A673 (cell line): ENCODE measurements around the gene WDR37. TPM values are rescaled to one million over a fixed set of nuclear protein-coding genes. Genes with fewer than 3 reads are reported as not detected.

ENCODE experiments used
- Bru-seq: library from RNA; stranded (reverse); fragments of 400-500 nt; gene quantifications from one replicate; lab custom pipeline; 2021; lab: Mats Ljungman, UMichigan
- BruChase-seq, 2 experiments: library from RNA; stranded (reverse); fragments of 400-500 nt; gene quantifications; one replicate each; lab custom pipeline; 2021; lab: Mats Ljungman, UMichigan
- BruUV-seq: library from RNA; stranded (reverse); fragments of 400-500 nt; replicated peaks from 2 replicates; lab custom pipeline; 2021; lab: Mats Ljungman, UMichigan
- CTCF ChIA-PET: fragments of 300-600 bp; sonication (Branson Sonifier 250); formaldehyde crosslinking; loops from one replicate; lab custom pipeline; 2022; ENCODE audit warnings: antibody characterized with exemption; lab: Charles Lee
- POLR2A ChIA-PET: fragments of 300-600 bp; sonication (Branson Sonifier 250); formaldehyde crosslinking; loops from one replicate; lab custom pipeline; 2022; ENCODE audit warnings: antibody characterized with exemption; ENCODE audit not compliant: low non-redundant PET; lab: Charles Lee
- DNase-seq: peaks from one replicate; pipeline ENCODE4 v3.0.0-alpha.2; 2015; ENCODE audit warnings: low spot score
- H3K27ac ChIP-seq: fragments of 200-600 bp; sonication (generic); 2 replicates; pipeline ENCODE4 v1.5.1; 2016; ENCODE audit warnings: mixed run types, low read depth, mild to moderate bottlenecking, mixed read lengths, antibody characterized with exemption, low read length; ENCODE audit not compliant: poor library complexity, severe bottlenecking
- H3K27me3 ChIP-seq: fragments of 200-600 bp; sonication (generic); replicated peaks from 2 replicates; pipeline ENCODE4 v1.6.1; 2017; ENCODE audit warnings: mixed run types, low read depth, mild to moderate bottlenecking, mixed read lengths, antibody characterized with exemption, low read length; ENCODE audit not compliant: insufficient read depth, poor library complexity
- H3K36me3 ChIP-seq: fragments of 200-600 bp; sonication (generic); 2 replicates; pipeline ENCODE4 v1.6.1; 2016; ENCODE audit warnings: mixed run types, mild to moderate bottlenecking, mixed read lengths, antibody characterized with exemption, low read length; ENCODE audit not compliant: insufficient read depth, poor library complexity, severe bottlenecking
- H3K4me1 ChIP-seq: fragments of 200-600 bp; sonication (generic); 2 replicates; pipeline ENCODE4 v1.6.1; 2017; ENCODE audit warnings: mixed run types, mild to moderate bottlenecking, mixed read lengths, antibody characterized with exemption, low read length; ENCODE audit not compliant: insufficient read depth, poor library complexity, severe bottlenecking
- H3K4me3 ChIP-seq: fragments of 200-600 bp; sonication (generic); 2 replicates; pipeline ENCODE4 v1.5.1; 2016; ENCODE audit warnings: low read depth, mixed run types, mild to moderate bottlenecking, mixed read lengths, low read length; ENCODE audit not compliant: poor library complexity, severe bottlenecking
- H3K9me3 ChIP-seq: fragments of 200-600 bp; sonication (generic); 2 replicates; pipeline ENCODE4 v1.6.1; 2016; ENCODE audit warnings: mixed run types, low read depth, mild to moderate bottlenecking, mixed read lengths, antibody characterized with exemption, low read length; ENCODE audit not compliant: poor library complexity, severe bottlenecking
- EZH2 ChIP-seq: fragments of 200-600 bp; sonication (generic); IDR thresholded peaks from 2 replicates; pipeline ENCODE4 v1.6.1; 2017; ENCODE audit warnings: borderline replicate concordance, low read depth, mild to moderate bottlenecking, mixed read lengths, antibody characterized with exemption, low read length; ENCODE audit not compliant: poor library complexity, severe bottlenecking
- intact Hi-C: fragments of 100-400 bp; cut with micrococcal nuclease; formaldehyde crosslinking; loops from one replicate; pipeline ENCODE4 v1.10.0; 2022; ENCODE audit not compliant: unreplicated experiment
- long read RNA-seq: library from polyadenylated mRNA; stranded (forward); transcript quantifications from one replicate; pipeline ENCODE4 v2.0.0, GENCODE V29; 2022
- total RNA-seq: library from RNA; stranded (reverse); gene quantifications from 2 replicates; pipeline ENCODE4 v1.2.3, GENCODE V29; 2021
- TF ChIP-seq, protein P1 (sequence below): fragments of 300-800, 200-600 bp; sonication (generic); conservative IDR thresholded peaks from 2 replicates; pipeline ENCODE4 v1.5.1; 2017; ENCODE audit warnings: low read depth, mild to moderate bottlenecking, antibody characterized with exemption, low read length, moderate library complexity, mixed read lengths

The WDR37 gene, protein sequence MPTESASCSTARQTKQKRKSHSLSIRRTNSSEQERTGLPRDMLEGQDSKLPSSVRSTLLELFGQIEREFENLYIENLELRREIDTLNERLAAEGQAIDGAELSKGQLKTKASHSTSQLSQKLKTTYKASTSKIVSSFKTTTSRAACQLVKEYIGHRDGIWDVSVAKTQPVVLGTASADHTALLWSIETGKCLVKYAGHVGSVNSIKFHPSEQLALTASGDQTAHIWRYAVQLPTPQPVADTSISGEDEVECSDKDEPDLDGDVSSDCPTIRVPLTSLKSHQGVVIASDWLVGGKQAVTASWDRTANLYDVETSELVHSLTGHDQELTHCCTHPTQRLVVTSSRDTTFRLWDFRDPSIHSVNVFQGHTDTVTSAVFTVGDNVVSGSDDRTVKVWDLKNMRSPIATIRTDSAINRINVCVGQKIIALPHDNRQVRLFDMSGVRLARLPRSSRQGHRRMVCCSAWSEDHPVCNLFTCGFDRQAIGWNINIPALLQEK
- total RNA-seq (12.6 and 15.5 TPM in 2 replicates), Bru-seq, nascent RNA (percentile 71 among the genes with signal in this experiment), BruChase-seq, experiment 1, labeled RNA remaining after a 2-hour chase (percentile 75 among the genes with signal in this experiment), BruChase-seq, experiment 2, labeled RNA remaining after a 6-hour chase (percentile 72 among the genes with signal in this experiment)
- long read RNA-seq, full-length matches to known transcripts: 1 of 13 reads
- long read RNA-seq, partial matches to known transcripts: 2 of 13 reads
- long read RNA-seq, other reads (novel, unspliced or antisense): 10 of 13 reads

DNA sequence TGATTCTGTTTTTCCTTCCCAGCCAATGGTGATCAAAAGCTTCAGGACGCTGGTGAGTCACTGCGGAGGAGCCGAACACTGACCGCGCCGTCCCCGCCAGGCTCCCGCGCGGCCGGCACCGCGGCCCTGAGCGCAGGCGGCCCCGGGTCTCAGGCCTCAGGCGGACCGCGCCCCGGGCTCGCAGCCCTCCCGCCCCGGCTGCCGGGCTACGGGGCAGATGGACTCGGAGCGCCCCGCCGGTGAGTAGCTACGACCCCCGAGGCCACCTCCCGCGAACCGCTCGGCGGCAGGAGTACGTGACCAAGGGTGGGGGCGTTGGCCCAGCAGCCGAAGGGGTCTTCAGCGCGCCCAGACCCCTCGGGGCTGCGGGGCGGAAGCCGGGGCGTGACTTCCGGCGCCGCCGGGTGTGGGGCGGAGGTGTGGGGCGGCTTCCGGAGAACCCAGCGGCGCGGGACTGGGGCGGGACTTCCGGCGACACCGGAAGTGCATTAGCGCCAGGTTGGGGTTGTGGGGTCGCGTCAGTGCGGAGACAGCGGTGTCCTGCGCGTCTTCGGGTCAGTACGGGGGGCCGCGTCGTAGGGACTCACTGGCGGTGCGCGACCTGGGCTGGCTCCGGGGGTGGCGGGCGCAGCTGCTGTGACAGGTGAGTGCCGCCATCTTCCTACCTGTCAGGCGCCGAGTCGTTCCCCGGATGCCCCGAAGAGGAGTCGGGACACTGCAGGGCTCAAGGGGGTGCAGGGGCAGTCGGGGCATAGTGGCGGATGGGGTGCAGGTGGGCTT, at the start of gene WDR37:
Gene WDR37 (plus strand): TSS at position 60 of the 780 bp plus-strand sequence. CDS start 15,771 bp downstream, outside the sequence.
- peak; percentile 87 for DNase-seq
- no peak for TF ChIP-seq EZH2
- TF ChIP-seq, protein P1, sequence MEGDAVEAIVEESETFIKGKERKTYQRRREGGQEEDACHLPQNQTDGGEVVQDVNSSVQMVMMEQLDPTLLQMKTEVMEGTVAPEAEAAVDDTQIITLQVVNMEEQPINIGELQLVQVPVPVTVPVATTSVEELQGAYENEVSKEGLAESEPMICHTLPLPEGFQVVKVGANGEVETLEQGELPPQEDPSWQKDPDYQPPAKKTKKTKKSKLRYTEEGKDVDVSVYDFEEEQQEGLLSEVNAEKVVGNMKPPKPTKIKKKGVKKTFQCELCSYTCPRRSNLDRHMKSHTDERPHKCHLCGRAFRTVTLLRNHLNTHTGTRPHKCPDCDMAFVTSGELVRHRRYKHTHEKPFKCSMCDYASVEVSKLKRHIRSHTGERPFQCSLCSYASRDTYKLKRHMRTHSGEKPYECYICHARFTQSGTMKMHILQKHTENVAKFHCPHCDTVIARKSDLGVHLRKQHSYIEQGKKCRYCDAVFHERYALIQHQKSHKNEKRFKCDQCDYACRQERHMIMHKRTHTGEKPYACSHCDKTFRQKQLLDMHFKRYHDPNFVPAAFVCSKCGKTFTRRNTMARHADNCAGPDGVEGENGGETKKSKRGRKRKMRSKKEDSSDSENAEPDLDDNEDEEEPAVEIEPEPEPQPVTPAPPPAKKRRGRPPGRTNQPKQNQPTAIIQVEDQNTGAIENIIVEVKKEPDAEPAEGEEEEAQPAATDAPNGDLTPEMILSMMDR: no peak
- intact Hi-C loops: no loop called here
- Histone ChIP-seq H3K4me1 (peaks cover 24% of the 10 kb centered on the region), H3K9me3 (no peaks in the 10 kb centered on the region), H3K27ac (peak within 1 kb of the TSS; percentile 98), H3K4me3 (peak within 1 kb of the TSS; percentile 99), H3K36me3 (peaks cover 16% of the 10 kb centered on the region), H3K27me3 (no peaks in the 10 kb centered on the region)
- ChIA-PET POLR2A (no interaction called here), CTCF (no interaction called here)
- no TSS peak for BruUV-seq

DNA sequence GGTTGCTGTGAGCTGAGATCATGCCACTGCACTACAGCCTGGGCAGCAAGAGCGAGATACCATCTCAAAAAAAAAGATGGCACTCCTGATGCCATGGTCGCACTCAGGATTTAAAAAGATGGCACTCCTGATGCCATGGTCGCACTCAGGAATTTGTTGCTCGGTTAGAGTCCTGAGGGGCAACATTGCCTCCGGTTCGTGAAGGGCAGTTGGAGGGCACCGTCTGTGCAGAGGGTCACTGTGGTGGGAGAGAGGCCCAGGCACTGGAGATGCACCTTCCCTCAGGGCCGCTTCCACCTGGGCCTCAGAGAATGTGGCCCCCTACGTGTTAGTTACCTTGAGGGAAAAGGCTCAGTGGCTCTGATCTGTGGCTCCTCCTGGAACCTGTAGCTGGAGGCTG, 49.6 kb upstream of the WDR37 start:
- TF ChIP-seq, protein P1: no peak
- no peak for TF ChIP-seq EZH2
- peaks cover 94% of the 10 kb centered on the region for H3K36me3 ChIP-seq
- H3K27ac ChIP-seq: no peak overlapping the region
- ChIA-PET POLR2A (no interaction called here), CTCF (no interaction called here)
- H3K4me3 ChIP-seq: no peak overlapping the region
- peaks cover 14% of the 10 kb centered on the region for H3K9me3 ChIP-seq
- no peaks in the 10 kb centered on the region for H3K4me1 ChIP-seq
- BruUV-seq: no TSS peak
- intact Hi-C loops: no loop called here
- H3K27me3 ChIP-seq: no peaks in the 10 kb centered on the region
- no peak for DNase-seq

DNA sequence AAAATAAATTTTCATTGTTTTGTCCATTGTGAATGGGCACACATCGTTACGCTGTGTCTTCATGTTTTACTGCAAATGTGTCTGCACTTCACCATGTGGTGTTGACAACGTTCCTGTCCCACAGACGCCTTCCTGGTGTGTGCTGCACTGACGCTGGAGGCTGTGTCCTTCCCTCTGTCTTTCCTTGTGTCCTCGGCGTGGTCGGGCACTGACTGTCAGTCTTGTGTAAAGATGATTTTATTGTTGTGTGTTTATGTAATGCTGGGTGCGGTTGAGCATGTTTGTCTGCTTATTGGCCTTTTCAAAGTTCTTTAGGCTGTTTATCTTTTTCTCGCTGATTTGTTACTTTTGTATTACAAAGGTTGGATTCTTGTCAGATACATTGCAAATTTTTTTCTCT, 48.6 kb upstream of the WDR37 start:
- H3K4me1 ChIP-seq: no peaks in the 10 kb centered on the region
- TF ChIP-seq EZH2: no peak
- TF ChIP-seq, protein P1: no peak
- no peak for DNase-seq
- intact Hi-C loops: no loop called here
- H3K4me3 ChIP-seq: no peak overlapping the region
- CTCF ChIA-PET: no interaction called here
- H3K27ac ChIP-seq: no peak overlapping the region
- H3K9me3 ChIP-seq: peaks cover 4% of the 10 kb centered on the region
- BruUV-seq: no TSS peak
- peaks cover 94% of the 10 kb centered on the region for H3K36me3 ChIP-seq
- POLR2A ChIA-PET: no interaction called here
- no peaks in the 10 kb centered on the region for H3K27me3 ChIP-seq
